ENCODE measurements around the gene KAT6B.

GRCh38 chr10:74923556-74923955, 97.2 kb downstream of the KAT6B start:
- TF ChIP-seq ZBTB8A (tag by site-specific recombination; IDR thresholded peaks at IDR 0.05): no peak
- no peak for TF ChIP-seq YY2 (tag by site-specific recombination; IDR thresholded peaks at IDR 0.05)
- no peak for TF ChIP-seq ZEB2 (tag by site-specific recombination; IDR thresholded peaks at IDR 0.05)
- TF ChIP-seq CTCF (tag by site-specific recombination; IDR thresholded peaks at IDR 0.05): no peak; the same call in 1 of the 2 replicates
- TF ChIP-seq ZNF560 (tag by site-specific recombination; IDR thresholded peaks at IDR 0.05; ENCODE audit: borderline replicate concordance): no peak
- TF ChIP-seq ZNF629 (tag by site-specific recombination; IDR thresholded peaks at IDR 0.05): no peak
- TF ChIP-seq, protein P1, sequence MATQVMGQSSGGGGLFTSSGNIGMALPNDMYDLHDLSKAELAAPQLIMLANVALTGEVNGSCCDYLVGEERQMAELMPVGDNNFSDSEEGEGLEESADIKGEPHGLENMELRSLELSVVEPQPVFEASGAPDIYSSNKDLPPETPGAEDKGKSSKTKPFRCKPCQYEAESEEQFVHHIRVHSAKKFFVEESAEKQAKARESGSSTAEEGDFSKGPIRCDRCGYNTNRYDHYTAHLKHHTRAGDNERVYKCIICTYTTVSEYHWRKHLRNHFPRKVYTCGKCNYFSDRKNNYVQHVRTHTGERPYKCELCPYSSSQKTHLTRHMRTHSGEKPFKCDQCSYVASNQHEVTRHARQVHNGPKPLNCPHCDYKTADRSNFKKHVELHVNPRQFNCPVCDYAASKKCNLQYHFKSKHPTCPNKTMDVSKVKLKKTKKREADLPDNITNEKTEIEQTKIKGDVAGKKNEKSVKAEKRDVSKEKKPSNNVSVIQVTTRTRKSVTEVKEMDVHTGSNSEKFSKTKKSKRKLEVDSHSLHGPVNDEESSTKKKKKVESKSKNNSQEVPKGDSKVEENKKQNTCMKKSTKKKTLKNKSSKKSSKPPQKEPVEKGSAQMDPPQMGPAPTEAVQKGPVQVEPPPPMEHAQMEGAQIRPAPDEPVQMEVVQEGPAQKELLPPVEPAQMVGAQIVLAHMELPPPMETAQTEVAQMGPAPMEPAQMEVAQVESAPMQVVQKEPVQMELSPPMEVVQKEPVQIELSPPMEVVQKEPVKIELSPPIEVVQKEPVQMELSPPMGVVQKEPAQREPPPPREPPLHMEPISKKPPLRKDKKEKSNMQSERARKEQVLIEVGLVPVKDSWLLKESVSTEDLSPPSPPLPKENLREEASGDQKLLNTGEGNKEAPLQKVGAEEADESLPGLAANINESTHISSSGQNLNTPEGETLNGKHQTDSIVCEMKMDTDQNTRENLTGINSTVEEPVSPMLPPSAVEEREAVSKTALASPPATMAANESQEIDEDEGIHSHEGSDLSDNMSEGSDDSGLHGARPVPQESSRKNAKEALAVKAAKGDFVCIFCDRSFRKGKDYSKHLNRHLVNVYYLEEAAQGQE (tag by site-specific recombination; IDR thresholded peaks at IDR 0.05): no peak
- no peak for TF ChIP-seq RBAK (tag by site-specific recombination; IDR thresholded peaks at IDR 0.05)
- no peak for TF ChIP-seq KLF10 (tag by site-specific recombination; IDR thresholded peaks at IDR 0.05)
- TF ChIP-seq PBX3 (CRISPR knock-in tag; IDR thresholded peaks at IDR 0.05): no peak
- TF ChIP-seq, protein P2, sequence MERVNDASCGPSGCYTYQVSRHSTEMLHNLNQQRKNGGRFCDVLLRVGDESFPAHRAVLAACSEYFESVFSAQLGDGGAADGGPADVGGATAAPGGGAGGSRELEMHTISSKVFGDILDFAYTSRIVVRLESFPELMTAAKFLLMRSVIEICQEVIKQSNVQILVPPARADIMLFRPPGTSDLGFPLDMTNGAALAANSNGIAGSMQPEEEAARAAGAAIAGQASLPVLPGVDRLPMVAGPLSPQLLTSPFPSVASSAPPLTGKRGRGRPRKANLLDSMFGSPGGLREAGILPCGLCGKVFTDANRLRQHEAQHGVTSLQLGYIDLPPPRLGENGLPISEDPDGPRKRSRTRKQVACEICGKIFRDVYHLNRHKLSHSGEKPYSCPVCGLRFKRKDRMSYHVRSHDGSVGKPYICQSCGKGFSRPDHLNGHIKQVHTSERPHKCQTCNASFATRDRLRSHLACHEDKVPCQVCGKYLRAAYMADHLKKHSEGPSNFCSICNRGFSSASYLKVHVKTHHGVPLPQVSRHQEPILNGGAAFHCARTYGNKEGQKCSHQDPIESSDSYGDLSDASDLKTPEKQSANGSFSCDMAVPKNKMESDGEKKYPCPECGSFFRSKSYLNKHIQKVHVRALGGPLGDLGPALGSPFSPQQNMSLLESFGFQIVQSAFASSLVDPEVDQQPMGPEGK (tag by site-specific recombination; IDR thresholded peaks at IDR 0.05): no peak
- TF ChIP-seq ZSCAN5A (tag by site-specific recombination; IDR thresholded peaks at IDR 0.05): no peak
- TF ChIP-seq ZBTB10 (tag by site-specific recombination; IDR thresholded peaks at IDR 0.05): no peak

Measured in HEK293 (cell line).